GM12878 (cell line): ENCODE measurements around the gene APEX1. TPM values are rescaled to one million over a fixed set of nuclear protein-coding genes. Genes with fewer than 3 reads are reported as not detected.

Source experiments
- ATAC-seq: fragments of 200-7000 bp; cut with Tn5 transposase; 3 replicates; pipeline ENCODE4 v1.9.1; 2020; ENCODE audit warnings: mild to moderate bottlenecking, moderate library complexity
- BruUV-seq: library from RNA; stranded (reverse); fragments of 400-500 nt; replicated peaks from 2 replicates; lab custom pipeline; 2021; lab: Mats Ljungman, UMichigan
- CTCF ChIA-PET: fragments of 300-600 bp; sonication (Branson Sonifier 250); formaldehyde crosslinking; extraction: SDS; loops from one replicate; lab custom pipeline; 2021; ENCODE audit warnings: inconsistent platforms; lab: Yijun Ruan, JAX
- POLR2A ChIA-PET: fragments of 350-600 bp; formaldehyde crosslinking; extraction: SDS; loops from one replicate; lab custom pipeline; 2021; ENCODE audit warnings: inconsistent platforms; lab: Charles Lee
- RAD21 ChIA-PET: fragments of 300-600 bp; sonication (Branson Sonifier 250); formaldehyde crosslinking; loops from one replicate; lab custom pipeline; 2023; ENCODE audit warnings: antibody characterized with exemption; ENCODE audit not compliant: unreplicated experiment; lab: Charles Lee
- SMC1A ChIA-PET: fragments of 300-600 bp; sonication (Branson Sonifier 250); formaldehyde crosslinking; loops from one replicate; lab custom pipeline; 2023; ENCODE audit not compliant: unreplicated experiment, uncharacterized antibody; lab: Charles Lee
- DNase-seq: peaks from one replicate; pipeline ENCODE4 v3.0.0-alpha.2; 2011; ENCODE audit warnings: low read depth, low spot score
- FAIRE-seq: peaks from 3 replicates; lab custom pipeline; 2011; peaks lifted over from hg19 to GRCh38; lab: Jason Lieb, UNC
- H2AFZ ChIP-seq: 2 replicates; pipeline ENCODE4 v1.6.0; 2011; ENCODE audit warnings: low read depth, low read length, control low read depth; ENCODE audit not compliant: control insufficient read depth
- H3K27ac ChIP-seq: 2 replicates; pipeline ENCODE4 v1.5.1; 2011; ENCODE audit warnings: control low read depth; ENCODE audit not compliant: control insufficient read depth, insufficient read depth
- H3K27me3 ChIP-seq, 2 experiments: replicated peaks in 1 of 2; 2 replicates each; pipeline versions ENCODE4 v1.6.0 to v1.6.1; 2011; ENCODE audit warnings: low read length in 1 of 2; ENCODE audit not compliant: control insufficient read depth in 2 of 2, insufficient read depth in 2 of 2
- H3K36me3 ChIP-seq, 2 experiments: 2 replicates each; pipeline ENCODE4 v1.5.1; 2011; ENCODE audit warnings: low read length in 1 of 2; ENCODE audit not compliant: control insufficient read depth in 2 of 2, insufficient read depth in 2 of 2
- H3K4me1 ChIP-seq: 2 replicates; pipeline ENCODE4 v1.6.1; 2011; ENCODE audit warnings: mild to moderate bottlenecking, low read length, moderate library complexity, mixed read lengths; ENCODE audit not compliant: control insufficient read depth, insufficient read depth
- H3K4me2 ChIP-seq: 2 replicates; pipeline ENCODE4 v1.6.0; 2011; ENCODE audit warnings: control low read depth; ENCODE audit not compliant: control insufficient read depth, insufficient read depth
- H3K4me3 ChIP-seq: fragments of 200-600 bp; sonication (generic); 2 replicates; pipeline ENCODE4 v1.5.1; 2016
- H3K79me2 ChIP-seq: 2 replicates; pipeline ENCODE4 v1.6.0; 2011; ENCODE audit warnings: low read length; ENCODE audit not compliant: control insufficient read depth, insufficient read depth
- H3K9ac ChIP-seq: 2 replicates; pipeline ENCODE4 v1.8.0; 2011; ENCODE audit warnings: low read length, control low read depth, mixed read lengths; ENCODE audit not compliant: control insufficient read depth, insufficient read depth
- H3K9me3 ChIP-seq: replicated peaks from 3 replicates; pipeline ENCODE4 v1.5.1; 2011; ENCODE audit warnings: mild to moderate bottlenecking, low read length; ENCODE audit not compliant: control insufficient read depth, insufficient read depth
- H4K20me1 ChIP-seq: 2 replicates; pipeline ENCODE4 v1.6.0; 2011; ENCODE audit not compliant: control insufficient read depth, insufficient read depth
- BMI1 ChIP-seq: fragments of 450-650 bp; IDR thresholded peaks from 2 replicates; pipeline ENCODE4 v1.6.1; 2016; ENCODE audit warnings: mild to moderate bottlenecking, moderate library complexity, borderline replicate concordance
- GATAD2B ChIP-seq: fragments of 450-650 bp; conservative IDR thresholded peaks from 2 replicates; pipeline ENCODE4 v1.6.1; 2017; ENCODE audit warnings: low read depth, mild to moderate bottlenecking, moderate library complexity
- IRF5 ChIP-seq: fragments of 450-650 bp; IDR thresholded peaks from 2 replicates; pipeline ENCODE4 v1.6.1; 2017; ENCODE audit warnings: borderline replicate concordance
- MTA2 ChIP-seq: fragments of 450-650 bp; IDR thresholded peaks from 2 replicates; pipeline ENCODE4 v1.6.1; 2016; ENCODE audit warnings: low read depth, mild to moderate bottlenecking, moderate library complexity
- MTA3 ChIP-seq: IDR thresholded peaks from 2 replicates; pipeline ENCODE4 v1.6.1; 2012; ENCODE audit warnings: low read length, inconsistent platforms, borderline replicate concordance
- NR2C1 ChIP-seq: fragments of 450-650 bp; IDR thresholded peaks from 2 replicates; pipeline ENCODE4 v1.6.1; 2017; ENCODE audit warnings: antibody characterized with exemption, mild to moderate bottlenecking, moderate library complexity
- PBX3 ChIP-seq: IDR thresholded peaks from 2 replicates; pipeline ENCODE4 v1.6.1; 2011; ENCODE audit warnings: mild to moderate bottlenecking, low read depth, low read length, moderate library complexity; ENCODE audit not compliant: insufficient replicate concordance
- SMC3 ChIP-seq: IDR thresholded peaks from 2 replicates; pipeline ENCODE4 v1.6.1; 2011; ENCODE audit warnings: low read length, improper control_type of control experiment, borderline replicate concordance
- SUZ12 ChIP-seq: fragments of 200-600 bp; sonication (generic); IDR thresholded peaks from one replicate; pipeline ENCODE4 v1.6.1; 2018; ENCODE audit warnings: antibody characterized with exemption, mild to moderate bottlenecking; ENCODE audit not compliant: unreplicated experiment
- TAF1 ChIP-seq: IDR thresholded peaks from 2 replicates; pipeline ENCODE4 v1.6.1; 2011; ENCODE audit warnings: mild to moderate bottlenecking, low read depth, low read length, borderline replicate concordance
- ZBED1 ChIP-seq: IDR thresholded peaks from 2 replicates; pipeline ENCODE4 v1.6.1; 2016; ENCODE audit warnings: borderline replicate concordance
- WGBS: methylation state at CpG from one replicate; pipeline ENCODE4 v1.1.6; 2016; ENCODE audit warnings: low lambda C conversion rate; ENCODE audit not compliant: insufficient replicate concordance, insufficient coverage; ENCODE audit errors: missing lambda C conversion rate; 5-methylcytosine and 5-hydroxymethylcytosine counted together
- in situ Hi-C: fragments of 300-500 bp; cut with MboI; formaldehyde crosslinking; loops from 9 replicates; pipeline ENCODE4 v1.14.3; 2018; ENCODE audit warnings: mixed read lengths
- intact Hi-C: fragments of 100-400 bp; cut with micrococcal nuclease; formaldehyde crosslinking; loops from one replicate; pipeline ENCODE4 v1.14.2; 2022; ENCODE audit not compliant: unreplicated experiment
- polyA plus RNA-seq, 11 experiments: library from polyadenylated mRNA; depleted of rRNA in 4 of 11; unstranded in 6 of 11; stranded (reverse) in 5 of 11; fragments of >200 nt; fragmentation: Nextera tagmentation in 4 of 11; fragmentation: Illumina TruSeq in 1 of 11; extraction: Ambion mirVana in 4 of 11; extraction: Trizol in 1 of 11; gene quantifications; 1 replicate in 1 of 11; 2 replicates in 10 of 11; pipeline versions ENCODE4 v1.2.1 to v1.2.3, GENCODE V29; 2011 to 2016; ENCODE audit warnings: inconsistent platforms in 2 of 11, missing spikeins in 2 of 11, low read depth in 1 of 11
- total RNA-seq, 4 experiments: library from RNA; depleted of rRNA in 3 of 4; stranded (reverse); fragments of >200 nt in 3 of 4; fragmentation: Illumina TruSeq in 1 of 4; extraction: Trizol in 1 of 4; gene quantifications; 2 replicates each; pipeline versions ENCODE4 v1.2.1 to v1.2.3, GENCODE V29; 2013 to 2021
- TF ChIP-seq, protein P1 (sequence below): fragments of 450-650 bp; formaldehyde crosslinking; IDR thresholded peaks from 2 replicates; pipeline ENCODE4 v1.4.0; 2022; ENCODE audit warnings: mild to moderate bottlenecking, moderate library complexity
- TF ChIP-seq, protein P2 (sequence below): fragments of 450-650 bp; IDR thresholded peaks from 2 replicates; pipeline ENCODE4 v1.6.1; 2016; ENCODE audit warnings: mild to moderate bottlenecking, moderate library complexity, borderline replicate concordance

APEX1 gene
- total and polyA plus RNA-seq, 10 of the 15 experiments (the other 5 are each of a cell fraction or from before 2014, with no cell fraction given) = 115 to 407 (median 300) TPM

GRCh38 chr14:20440465-20440864 is 14.6 kb upstream of the APEX1 start (continued):
- TF ChIP-seq, protein P1, sequence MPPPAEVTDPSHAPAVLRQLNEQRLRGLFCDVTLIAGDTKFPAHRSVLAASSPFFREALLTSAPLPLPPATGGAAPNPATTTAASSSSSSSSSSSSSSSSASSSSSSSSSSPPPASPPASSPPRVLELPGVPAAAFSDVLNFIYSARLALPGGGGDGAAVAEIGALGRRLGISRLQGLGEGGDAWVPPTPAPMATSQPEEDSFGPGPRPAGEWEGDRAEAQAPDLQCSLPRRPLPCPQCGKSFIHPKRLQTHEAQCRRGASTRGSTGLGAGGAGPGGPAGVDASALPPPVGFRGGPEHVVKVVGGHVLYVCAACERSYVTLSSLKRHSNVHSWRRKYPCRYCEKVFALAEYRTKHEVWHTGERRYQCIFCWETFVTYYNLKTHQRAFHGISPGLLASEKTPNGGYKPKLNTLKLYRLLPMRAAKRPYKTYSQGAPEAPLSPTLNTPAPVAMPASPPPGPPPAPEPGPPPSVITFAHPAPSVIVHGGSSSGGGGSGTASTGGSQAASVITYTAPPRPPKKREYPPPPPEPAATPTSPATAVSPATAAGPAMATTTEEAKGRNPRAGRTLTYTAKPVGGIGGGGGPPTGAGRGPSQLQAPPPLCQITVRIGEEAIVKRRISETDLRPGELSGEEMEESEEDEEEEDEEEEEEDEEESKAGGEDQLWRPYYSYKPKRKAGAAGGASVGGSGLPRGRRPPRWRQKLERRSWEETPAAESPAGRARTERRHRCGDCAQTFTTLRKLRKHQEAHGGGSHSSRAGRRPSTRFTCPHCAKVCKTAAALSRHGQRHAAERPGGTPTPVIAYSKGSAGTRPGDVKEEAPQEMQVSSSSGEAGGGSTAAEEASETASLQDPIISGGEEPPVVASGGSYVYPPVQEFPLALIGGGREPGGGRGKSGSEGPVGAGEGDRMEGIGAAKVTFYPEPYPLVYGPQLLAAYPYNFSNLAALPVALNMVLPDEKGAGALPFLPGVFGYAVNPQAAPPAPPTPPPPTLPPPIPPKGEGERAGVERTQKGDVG (CRISPR knock-in tag) = no peak
- TF ChIP-seq IRF5 = no peak

GRCh38 chr14:20440882-20441281 is 14.1 kb upstream of the APEX1 start:
- Histone ChIP-seq H3K27ac (no peak overlapping the region), H4K20me1 (no peaks in the 10 kb centered on the region), H3K27me3 (no peaks in the 10 kb centered on the region), H2AFZ (no peak overlapping the region), H3K79me2 (no peaks in the 10 kb centered on the region), H3K9me3 (no peaks in the 10 kb centered on the region; the same call in 2 of the 3 replicates), H3K4me2 (no peak overlapping the region), H3K4me3 (no peak overlapping the region), H3K36me3 (no peaks in the 10 kb centered on the region), H3K4me1 (no peaks in the 10 kb centered on the region), H3K9ac (no peak overlapping the region)
- WGBS = 72% methylated on average over 5 of the region's 5 CpGs
- ChIA-PET POLR2A (no interaction called here), RAD21 (no interaction called here), SMC1A (interaction anchor here (0.9 kb wide), 1 partner anchor 12 kb away, joined by 3 read pairs; no protein-coding TSS in a partner anchor), CTCF (interaction anchor here (1.1 to 2.2 kb wide), 2 partner anchors 25 to 113 kb away, joined by 4 to 10 read pairs; no protein-coding TSS in a partner anchor)
- DNase-seq = no peak
- no peak for FAIRE-seq
- BruUV-seq = no TSS peak
- intact Hi-C loops = no loop called here
- in situ Hi-C loops = no loop called here
- peak; percentile 20; the same call in 2 of the 3 replicates for ATAC-seq
- TF ChIP-seq SMC3 (no peak), BMI1 (no peak), GATAD2B (no peak), SUZ12 (no peak), PBX3 (no peak), MTA2 (no peak), MTA3 (no peak), NR2C1 (no peak), TAF1 (no peak), ZBED1 (no peak)
- TF ChIP-seq, protein P2, sequence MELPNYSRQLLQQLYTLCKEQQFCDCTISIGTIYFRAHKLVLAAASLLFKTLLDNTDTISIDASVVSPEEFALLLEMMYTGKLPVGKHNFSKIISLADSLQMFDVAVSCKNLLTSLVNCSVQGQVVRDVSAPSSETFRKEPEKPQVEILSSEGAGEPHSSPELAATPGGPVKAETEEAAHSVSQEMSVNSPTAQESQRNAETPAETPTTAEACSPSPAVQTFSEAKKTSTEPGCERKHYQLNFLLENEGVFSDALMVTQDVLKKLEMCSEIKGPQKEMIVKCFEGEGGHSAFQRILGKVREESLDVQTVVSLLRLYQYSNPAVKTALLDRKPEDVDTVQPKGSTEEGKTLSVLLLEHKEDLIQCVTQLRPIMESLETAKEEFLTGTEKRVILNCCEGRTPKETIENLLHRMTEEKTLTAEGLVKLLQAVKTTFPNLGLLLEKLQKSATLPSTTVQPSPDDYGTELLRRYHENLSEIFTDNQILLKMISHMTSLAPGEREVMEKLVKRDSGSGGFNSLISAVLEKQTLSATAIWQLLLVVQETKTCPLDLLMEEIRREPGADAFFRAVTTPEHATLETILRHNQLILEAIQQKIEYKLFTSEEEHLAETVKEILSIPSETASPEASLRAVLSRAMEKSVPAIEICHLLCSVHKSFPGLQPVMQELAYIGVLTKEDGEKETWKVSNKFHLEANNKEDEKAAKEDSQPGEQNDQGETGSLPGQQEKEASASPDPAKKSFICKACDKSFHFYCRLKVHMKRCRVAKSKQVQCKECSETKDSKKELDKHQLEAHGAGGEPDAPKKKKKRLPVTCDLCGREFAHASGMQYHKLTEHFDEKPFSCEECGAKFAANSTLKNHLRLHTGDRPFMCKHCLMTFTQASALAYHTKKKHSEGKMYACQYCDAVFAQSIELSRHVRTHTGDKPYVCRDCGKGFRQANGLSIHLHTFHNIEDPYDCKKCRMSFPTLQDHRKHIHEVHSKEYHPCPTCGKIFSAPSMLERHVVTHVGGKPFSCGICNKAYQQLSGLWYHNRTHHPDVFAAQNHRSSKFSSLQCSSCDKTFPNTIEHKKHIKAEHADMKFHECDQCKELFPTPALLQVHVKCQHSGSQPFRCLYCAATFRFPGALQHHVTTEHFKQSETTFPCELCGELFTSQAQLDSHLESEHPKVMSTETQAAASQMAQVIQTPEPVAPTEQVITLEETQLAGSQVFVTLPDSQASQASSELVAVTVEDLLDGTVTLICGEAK = no peak
